Epithelial cell of esophagus (primary cell): ENCODE measurements around the gene SCGB3A2.

Experiments
- DNase-seq: peaks from one replicate; pipeline ENCODE4 v3.0.0; 2010; ENCODE audit warnings: low read depth
- H3K4me3 ChIP-seq: 2 replicates; pipeline ENCODE4 v1.5.1; 2011; ENCODE audit warnings: mild to moderate bottlenecking, low read length, control low read depth
- TF ChIP-seq, protein P1 (sequence below): IDR thresholded peaks from 2 replicates; pipeline ENCODE4 v1.5.1; 2011; ENCODE audit warnings: low read depth, mild to moderate bottlenecking, low read length, control low read depth, inconsistent platforms; ENCODE audit not compliant: insufficient read depth; ENCODE audit errors: missing control alignments

SCGB3A2 gene

GRCh38 chr5:147878066-147878759, at the start of gene SCGB3A2:
Gene SCGB3A2 (plus strand): TSS chr5:147878711. CDS start chr5:147878804, 93 bp downstream.
- H3K4me3 ChIP-seq: no peak within 1 kb of the TSS
- TF ChIP-seq, protein P1, sequence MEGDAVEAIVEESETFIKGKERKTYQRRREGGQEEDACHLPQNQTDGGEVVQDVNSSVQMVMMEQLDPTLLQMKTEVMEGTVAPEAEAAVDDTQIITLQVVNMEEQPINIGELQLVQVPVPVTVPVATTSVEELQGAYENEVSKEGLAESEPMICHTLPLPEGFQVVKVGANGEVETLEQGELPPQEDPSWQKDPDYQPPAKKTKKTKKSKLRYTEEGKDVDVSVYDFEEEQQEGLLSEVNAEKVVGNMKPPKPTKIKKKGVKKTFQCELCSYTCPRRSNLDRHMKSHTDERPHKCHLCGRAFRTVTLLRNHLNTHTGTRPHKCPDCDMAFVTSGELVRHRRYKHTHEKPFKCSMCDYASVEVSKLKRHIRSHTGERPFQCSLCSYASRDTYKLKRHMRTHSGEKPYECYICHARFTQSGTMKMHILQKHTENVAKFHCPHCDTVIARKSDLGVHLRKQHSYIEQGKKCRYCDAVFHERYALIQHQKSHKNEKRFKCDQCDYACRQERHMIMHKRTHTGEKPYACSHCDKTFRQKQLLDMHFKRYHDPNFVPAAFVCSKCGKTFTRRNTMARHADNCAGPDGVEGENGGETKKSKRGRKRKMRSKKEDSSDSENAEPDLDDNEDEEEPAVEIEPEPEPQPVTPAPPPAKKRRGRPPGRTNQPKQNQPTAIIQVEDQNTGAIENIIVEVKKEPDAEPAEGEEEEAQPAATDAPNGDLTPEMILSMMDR: no peak
- no peak for DNase-seq

- TF ChIP-seq, protein P1: no peak
- DNase-seq: no peak
- no peak overlapping the region for H3K4me3 ChIP-seq
Observed at GRCh38 chr5:147830035-147830434, 48.5 kb upstream of the SCGB3A2 start.

- no peak for DNase-seq
- TF ChIP-seq, protein P1: no peak
- H3K4me3 ChIP-seq: no peak within 1 kb of the TSS
Observed at GRCh38 chr5:147831465-147831864, 47.0 kb upstream of the SCGB3A2 start, which contains the start of gene SPINK1. Gene SPINK1 (minus strand): TSS chr5:147831671. CDS start chr5:147831577, 94 bp downstream.

- TF ChIP-seq, protein P1: no peak
- DNase-seq: no peak
- H3K4me3 ChIP-seq: no peak overlapping the region
Observed at GRCh38 chr5:147832541-147832940, 46.0 kb upstream of the SCGB3A2 start.

GRCh38 chr5:147835386-147835798, 43.1 kb upstream of the SCGB3A2 start:
- H3K4me3 ChIP-seq: no peak overlapping the region
- TF ChIP-seq, protein P1: no peak
- peak; percentile 87 for DNase-seq

DNA sequence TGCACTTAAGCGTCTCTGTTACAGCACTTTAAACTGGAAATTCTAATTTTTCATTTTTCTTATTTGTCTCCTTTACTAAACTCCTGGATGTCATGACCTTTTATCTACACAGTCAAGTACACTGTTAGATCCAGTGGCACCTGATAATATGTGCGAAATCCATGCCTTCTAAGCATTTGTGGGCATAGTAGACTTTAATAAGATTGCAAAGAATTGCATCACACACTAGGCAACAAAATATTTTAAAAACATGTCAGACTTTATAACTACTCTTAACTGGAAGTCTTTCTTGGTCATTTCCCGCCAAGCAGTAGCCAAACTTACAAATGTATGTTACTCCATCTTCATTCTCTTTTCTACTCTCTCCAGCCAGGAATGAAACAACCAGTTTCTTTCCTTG, 42.1 kb upstream of the SCGB3A2 start:
- TF ChIP-seq, protein P1: no peak
- no peak for DNase-seq
- no peak overlapping the region for H3K4me3 ChIP-seq

- TF ChIP-seq, protein P1: no peak
- H3K4me3 ChIP-seq: no peak overlapping the region
- DNase-seq: no peak
Observed at GRCh38 chr5:147842869-147843268, 35.6 kb upstream of the SCGB3A2 start.
